Activated B cell treated with CpG ODN at 0.5 μM for 24 hours (primary cell): Measurements from ENCODE around the gene FBXW8. TPM values are rescaled to one million over a fixed set of nuclear protein-coding genes. Genes with fewer than 3 reads are reported as not detected.

Experiments
- ATAC-seq: fragments of 200-7000 bp; cut with Tn5 transposase; one replicate; pipeline ENCODE4 v1.10.0; 2021; ENCODE audit warnings: low read depth, mild to moderate bottlenecking, moderate library complexity
- CTCF ChIA-PET: fragments of 350-600 bp; sonication (Branson Sonifier 250); formaldehyde crosslinking; loops from one replicate; lab custom pipeline; 2021; ENCODE audit warnings: antibody characterized with exemption; lab: Charles Lee
- POLR2A ChIA-PET: fragments of 350-600 bp; sonication (Branson Sonifier 250); formaldehyde crosslinking; loops from one replicate; lab custom pipeline; 2021; ENCODE audit warnings: antibody characterized with exemption; lab: Charles Lee
- DNase-seq: peaks from one replicate; pipeline ENCODE4 v3.0.0; 2022
- H3K27ac Mint-ChIP-seq: one replicate; pipeline ENCODE4 v1.8.0; 2020; ENCODE audit warnings: mixed read lengths
- H3K27me3 Mint-ChIP-seq: one replicate; pipeline ENCODE4 v1.8.0; 2021; ENCODE audit warnings: mixed read lengths
- H3K36me3 Mint-ChIP-seq: one replicate; pipeline ENCODE4 v1.8.0; 2021; ENCODE audit warnings: low read depth, mixed read lengths
- H3K4me1 Mint-ChIP-seq: one replicate; pipeline ENCODE4 v1.8.0; 2021; ENCODE audit warnings: mixed read lengths
- H3K4me3 Mint-ChIP-seq: one replicate; pipeline ENCODE4 v1.8.0; 2020; ENCODE audit warnings: mild to moderate bottlenecking, mixed read lengths
- H3K9me3 Mint-ChIP-seq: one replicate; pipeline ENCODE4 v1.8.0; 2020; ENCODE audit warnings: mixed read lengths
- intact Hi-C: fragments of 100-400 bp; cut with micrococcal nuclease; formaldehyde crosslinking; loops from one replicate; pipeline ENCODE4 v1.15.1; 2024
- total RNA-seq: library from RNA; stranded (reverse); gene quantifications from 2 replicates; pipeline ENCODE4 v1.2.3, GENCODE V29; 2022
- TF ChIP-seq, protein P1 (sequence below): fragments of 200-600 bp; IDR thresholded peaks from one replicate; pipeline ENCODE4 v1.8.0; 2022; ENCODE audit warnings: antibody characterized with exemption, mild to moderate bottlenecking

Gene FBXW8
- total RNA-seq, 1 donor from 2014 or later: 17.6 TPM

DNA sequence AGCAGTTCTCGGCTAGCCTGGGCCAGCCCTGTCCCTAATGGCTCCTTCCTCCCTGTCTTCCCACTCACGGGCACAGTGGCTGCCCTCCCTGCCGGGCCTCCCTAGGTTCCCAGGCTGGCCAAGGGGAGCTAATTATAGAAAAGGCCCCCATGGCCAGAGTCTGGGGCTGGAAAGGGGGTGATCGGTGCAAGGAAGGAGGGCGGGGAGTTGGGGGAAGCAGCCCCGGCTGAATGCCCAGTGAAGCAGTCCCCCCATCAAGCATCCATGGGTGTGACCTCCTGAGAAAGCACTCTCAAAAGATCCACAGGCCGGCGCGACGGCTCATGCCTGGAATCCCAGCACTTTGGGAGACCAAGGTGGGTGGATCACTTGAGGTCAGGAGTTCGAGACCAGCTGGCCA is 133.6 kb downstream of the FBXW8 start:
- DNase-seq (no peak), ATAC-seq (no peak)
- Mint-ChIP-seq H3K4me1 (peaks cover 14% of the 10 kb centered on the region), H3K27me3 (no peaks in the 10 kb centered on the region), H3K27ac (no peak overlapping the region), H3K9me3 (no peaks in the 10 kb centered on the region), H3K4me3 (no peak overlapping the region), H3K36me3 (peaks cover 5% of the 10 kb centered on the region)
- POLR2A ChIA-PET: no interaction called here
- TF ChIP-seq, protein P1, sequence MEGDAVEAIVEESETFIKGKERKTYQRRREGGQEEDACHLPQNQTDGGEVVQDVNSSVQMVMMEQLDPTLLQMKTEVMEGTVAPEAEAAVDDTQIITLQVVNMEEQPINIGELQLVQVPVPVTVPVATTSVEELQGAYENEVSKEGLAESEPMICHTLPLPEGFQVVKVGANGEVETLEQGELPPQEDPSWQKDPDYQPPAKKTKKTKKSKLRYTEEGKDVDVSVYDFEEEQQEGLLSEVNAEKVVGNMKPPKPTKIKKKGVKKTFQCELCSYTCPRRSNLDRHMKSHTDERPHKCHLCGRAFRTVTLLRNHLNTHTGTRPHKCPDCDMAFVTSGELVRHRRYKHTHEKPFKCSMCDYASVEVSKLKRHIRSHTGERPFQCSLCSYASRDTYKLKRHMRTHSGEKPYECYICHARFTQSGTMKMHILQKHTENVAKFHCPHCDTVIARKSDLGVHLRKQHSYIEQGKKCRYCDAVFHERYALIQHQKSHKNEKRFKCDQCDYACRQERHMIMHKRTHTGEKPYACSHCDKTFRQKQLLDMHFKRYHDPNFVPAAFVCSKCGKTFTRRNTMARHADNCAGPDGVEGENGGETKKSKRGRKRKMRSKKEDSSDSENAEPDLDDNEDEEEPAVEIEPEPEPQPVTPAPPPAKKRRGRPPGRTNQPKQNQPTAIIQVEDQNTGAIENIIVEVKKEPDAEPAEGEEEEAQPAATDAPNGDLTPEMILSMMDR: no peak
- intact Hi-C loops: no loop called here
- CTCF ChIA-PET: no interaction called here

DNA sequence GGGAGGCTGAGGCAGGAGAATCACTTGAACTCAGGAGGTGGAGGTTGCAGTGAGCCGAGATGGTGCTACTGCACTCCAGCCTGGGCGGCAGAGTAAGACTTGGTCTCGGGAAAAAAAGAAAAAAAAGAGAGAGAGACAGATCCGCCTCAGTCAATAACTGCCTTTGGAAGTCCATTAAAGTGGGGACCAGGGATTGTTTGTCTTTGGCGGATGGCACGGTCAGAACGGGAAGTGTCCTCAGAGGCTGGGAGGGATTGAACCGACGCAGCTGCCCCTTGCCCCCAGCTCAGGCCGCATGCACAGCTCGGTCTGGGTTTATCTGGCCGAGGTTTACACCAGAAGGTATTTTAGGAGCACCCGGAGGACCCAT is 134.0 kb downstream of the FBXW8 start:
- DNase-seq (no peak), ATAC-seq (no peak)
- Mint-ChIP-seq H3K4me3 (no peak overlapping the region), H3K4me1 (peaks cover 14% of the 10 kb centered on the region), H3K9me3 (no peaks in the 10 kb centered on the region), H3K36me3 (peaks cover 5% of the 10 kb centered on the region), H3K27me3 (no peaks in the 10 kb centered on the region), H3K27ac (no peak overlapping the region)
- ChIA-PET POLR2A (no interaction called here), CTCF (no interaction called here)
- intact Hi-C loops: no loop called here
- TF ChIP-seq, protein P1: no peak

DNA sequence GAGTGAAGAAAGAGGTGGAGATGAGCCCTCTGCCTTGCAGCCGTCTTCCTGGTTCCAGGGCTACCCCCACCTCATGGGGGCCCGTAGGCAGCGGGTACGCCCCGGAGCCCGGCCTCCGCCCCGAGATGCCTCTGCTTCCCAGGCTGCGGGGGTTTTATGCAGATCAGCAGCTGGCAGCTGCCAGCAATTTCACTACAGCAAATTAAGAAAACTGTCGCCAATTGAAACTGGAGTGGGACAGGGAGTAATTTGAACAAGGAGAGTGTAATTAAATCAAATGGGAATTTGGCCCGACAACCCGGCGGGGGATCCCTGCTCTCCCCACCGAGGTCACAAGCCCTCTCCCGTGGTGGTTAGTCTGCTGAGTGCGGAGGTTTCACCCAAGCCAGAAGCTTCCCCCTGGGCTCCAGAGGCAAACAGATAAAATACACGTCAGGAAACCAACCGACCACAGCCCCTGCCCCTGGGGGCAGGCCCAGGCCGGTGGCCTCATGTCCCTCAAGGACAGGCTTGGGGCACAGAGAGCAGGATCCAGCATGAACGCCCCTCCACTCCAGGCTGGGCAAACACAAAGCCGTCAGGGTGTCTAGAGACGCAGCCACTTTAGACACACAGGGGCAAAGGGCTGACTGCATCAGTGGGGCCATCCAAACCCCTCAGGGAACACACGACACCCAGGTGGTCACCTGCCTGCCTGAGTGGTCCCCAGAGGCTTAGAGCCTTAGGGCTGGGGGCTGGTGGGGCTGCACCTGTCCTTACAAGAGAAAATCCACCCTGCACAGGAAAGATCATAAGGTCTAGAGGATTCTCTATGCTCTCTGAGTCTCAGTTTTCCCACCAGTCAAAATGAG is 134.6 kb downstream of the FBXW8 start:
- DNase-seq: no peak
- Mint-ChIP-seq H3K27me3 (no peaks in the 10 kb centered on the region), H3K4me1 (peaks cover 14% of the 10 kb centered on the region), H3K36me3 (peaks cover 5% of the 10 kb centered on the region), H3K9me3 (no peaks in the 10 kb centered on the region), H3K27ac (no peak overlapping the region), H3K4me3 (no peak overlapping the region)
- no peak for ATAC-seq
- ChIA-PET CTCF (no interaction called here), POLR2A (no interaction called here)
- intact Hi-C loops: no loop called here
- TF ChIP-seq, protein P1: no peak

DNA sequence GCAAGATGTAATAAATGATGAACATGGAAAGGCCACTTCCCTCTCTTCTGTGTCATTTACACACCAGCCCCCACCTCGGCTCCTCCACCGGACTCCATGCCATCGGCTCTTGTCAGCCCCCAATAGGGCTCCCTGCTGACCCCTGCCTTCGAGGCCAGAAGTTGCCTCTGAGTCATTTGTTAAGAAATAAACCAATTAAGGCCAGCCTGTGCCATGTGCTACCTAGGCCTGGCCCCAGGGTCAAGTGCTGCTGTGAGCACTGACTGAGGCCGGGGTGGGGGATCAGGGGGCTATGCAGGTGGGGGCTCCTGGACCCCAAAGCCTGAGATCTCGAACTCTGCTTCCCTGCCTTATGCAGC is 135.2 kb downstream of the FBXW8 start:
- Mint-ChIP-seq H3K4me3 (no peak overlapping the region), H3K36me3 (peaks cover 5% of the 10 kb centered on the region), H3K4me1 (peaks cover 14% of the 10 kb centered on the region), H3K27me3 (no peaks in the 10 kb centered on the region), H3K9me3 (no peaks in the 10 kb centered on the region), H3K27ac (no peak overlapping the region)
- TF ChIP-seq, protein P1: no peak
- ChIA-PET CTCF (no interaction called here), POLR2A (no interaction called here)
- ATAC-seq (no peak), DNase-seq (no peak)
- intact Hi-C loops: no loop called here

DNA sequence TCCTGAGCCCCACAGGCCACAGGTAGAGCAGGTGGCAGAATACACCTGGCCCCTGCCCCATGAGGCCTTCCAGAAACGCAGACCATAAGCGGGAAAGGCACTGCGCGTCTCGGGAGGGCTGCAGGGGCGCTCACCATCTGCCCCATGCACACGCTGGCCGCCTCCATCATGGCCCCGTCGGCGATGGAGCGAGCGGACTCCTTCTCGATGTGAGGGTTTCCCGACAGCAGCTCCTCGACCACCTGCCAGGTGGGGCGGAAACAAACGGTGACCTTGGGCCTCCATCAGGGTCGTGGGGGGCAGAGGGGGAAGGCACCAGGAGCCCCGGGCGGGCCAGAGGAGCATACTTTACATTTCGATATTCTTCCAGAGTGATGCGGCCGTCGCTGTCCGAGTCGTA is 135.7 kb downstream of the FBXW8 start:
- H3K27ac Mint-ChIP-seq: no peak overlapping the region
- no peak for ATAC-seq

More for the DNA sequence above, 135.7 kb downstream of the FBXW8 start:
- no peak for DNase-seq
- intact Hi-C loops: no loop called here
- Mint-ChIP-seq H3K36me3 (peaks cover 5% of the 10 kb centered on the region), H3K4me1 (peaks cover 14% of the 10 kb centered on the region), H3K4me3 (no peak overlapping the region), H3K9me3 (no peaks in the 10 kb centered on the region), H3K27me3 (no peaks in the 10 kb centered on the region)
- ChIA-PET POLR2A (no interaction called here), CTCF (no interaction called here)
- TF ChIP-seq, protein P1: no peak
